Measurements from ENCODE around the gene TBC1D2B.

DNA sequence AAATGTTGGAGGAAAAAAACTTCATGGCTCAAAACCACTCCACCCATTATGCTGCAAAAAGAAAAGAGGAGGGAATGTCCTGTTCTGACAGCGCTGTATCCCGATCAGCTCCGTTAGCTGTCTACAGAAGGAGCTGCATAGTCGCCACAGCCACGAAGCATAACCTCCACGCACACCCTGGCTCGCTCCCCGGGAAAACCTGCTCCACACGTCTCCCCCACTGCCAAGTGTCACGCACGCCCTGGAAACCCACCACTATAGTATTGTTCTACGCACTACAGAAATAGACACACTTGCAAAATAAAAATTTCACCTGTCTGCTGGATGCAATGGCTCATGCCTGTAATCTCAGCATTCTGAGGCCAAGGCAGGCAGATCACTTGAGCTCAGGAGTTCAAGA is 55.8 kb downstream of the TBC1D2B start:
- TF ChIP-seq, protein P1, sequence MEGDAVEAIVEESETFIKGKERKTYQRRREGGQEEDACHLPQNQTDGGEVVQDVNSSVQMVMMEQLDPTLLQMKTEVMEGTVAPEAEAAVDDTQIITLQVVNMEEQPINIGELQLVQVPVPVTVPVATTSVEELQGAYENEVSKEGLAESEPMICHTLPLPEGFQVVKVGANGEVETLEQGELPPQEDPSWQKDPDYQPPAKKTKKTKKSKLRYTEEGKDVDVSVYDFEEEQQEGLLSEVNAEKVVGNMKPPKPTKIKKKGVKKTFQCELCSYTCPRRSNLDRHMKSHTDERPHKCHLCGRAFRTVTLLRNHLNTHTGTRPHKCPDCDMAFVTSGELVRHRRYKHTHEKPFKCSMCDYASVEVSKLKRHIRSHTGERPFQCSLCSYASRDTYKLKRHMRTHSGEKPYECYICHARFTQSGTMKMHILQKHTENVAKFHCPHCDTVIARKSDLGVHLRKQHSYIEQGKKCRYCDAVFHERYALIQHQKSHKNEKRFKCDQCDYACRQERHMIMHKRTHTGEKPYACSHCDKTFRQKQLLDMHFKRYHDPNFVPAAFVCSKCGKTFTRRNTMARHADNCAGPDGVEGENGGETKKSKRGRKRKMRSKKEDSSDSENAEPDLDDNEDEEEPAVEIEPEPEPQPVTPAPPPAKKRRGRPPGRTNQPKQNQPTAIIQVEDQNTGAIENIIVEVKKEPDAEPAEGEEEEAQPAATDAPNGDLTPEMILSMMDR (IDR thresholded peaks at IDR 0.05; ENCODE audit: low read depth, low read length, missing input control), result no peak
- TF ChIP-seq FOXA1 (IDR thresholded peaks at IDR 0.05) (no peak), JUND (IDR thresholded peaks at IDR 0.05) (no peak), FOXA2 (IDR thresholded peaks at IDR 0.05) (no peak), NR2F2 (IDR thresholded peaks at IDR 0.05) (no peak), EGR1 (IDR thresholded peaks at IDR 0.05; ENCODE audit: low read depth in 2 of 2) (no peak), RAD21 (IDR thresholded peaks at IDR 0.05) (no peak), TAF1 (conservative IDR thresholded peaks at IDR 0.05) (no peak), MAX (IDR thresholded peaks at IDR 0.05) (no peak), YY1 (IDR thresholded peaks at IDR 0.05) (no peak), RXRA (IDR thresholded peaks at IDR 0.05) (no peak), SP1 (IDR thresholded peaks at IDR 0.05) (no peak)
- TF ChIP-seq, protein P2, sequence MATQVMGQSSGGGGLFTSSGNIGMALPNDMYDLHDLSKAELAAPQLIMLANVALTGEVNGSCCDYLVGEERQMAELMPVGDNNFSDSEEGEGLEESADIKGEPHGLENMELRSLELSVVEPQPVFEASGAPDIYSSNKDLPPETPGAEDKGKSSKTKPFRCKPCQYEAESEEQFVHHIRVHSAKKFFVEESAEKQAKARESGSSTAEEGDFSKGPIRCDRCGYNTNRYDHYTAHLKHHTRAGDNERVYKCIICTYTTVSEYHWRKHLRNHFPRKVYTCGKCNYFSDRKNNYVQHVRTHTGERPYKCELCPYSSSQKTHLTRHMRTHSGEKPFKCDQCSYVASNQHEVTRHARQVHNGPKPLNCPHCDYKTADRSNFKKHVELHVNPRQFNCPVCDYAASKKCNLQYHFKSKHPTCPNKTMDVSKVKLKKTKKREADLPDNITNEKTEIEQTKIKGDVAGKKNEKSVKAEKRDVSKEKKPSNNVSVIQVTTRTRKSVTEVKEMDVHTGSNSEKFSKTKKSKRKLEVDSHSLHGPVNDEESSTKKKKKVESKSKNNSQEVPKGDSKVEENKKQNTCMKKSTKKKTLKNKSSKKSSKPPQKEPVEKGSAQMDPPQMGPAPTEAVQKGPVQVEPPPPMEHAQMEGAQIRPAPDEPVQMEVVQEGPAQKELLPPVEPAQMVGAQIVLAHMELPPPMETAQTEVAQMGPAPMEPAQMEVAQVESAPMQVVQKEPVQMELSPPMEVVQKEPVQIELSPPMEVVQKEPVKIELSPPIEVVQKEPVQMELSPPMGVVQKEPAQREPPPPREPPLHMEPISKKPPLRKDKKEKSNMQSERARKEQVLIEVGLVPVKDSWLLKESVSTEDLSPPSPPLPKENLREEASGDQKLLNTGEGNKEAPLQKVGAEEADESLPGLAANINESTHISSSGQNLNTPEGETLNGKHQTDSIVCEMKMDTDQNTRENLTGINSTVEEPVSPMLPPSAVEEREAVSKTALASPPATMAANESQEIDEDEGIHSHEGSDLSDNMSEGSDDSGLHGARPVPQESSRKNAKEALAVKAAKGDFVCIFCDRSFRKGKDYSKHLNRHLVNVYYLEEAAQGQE (IDR thresholded peaks at IDR 0.05), result no peak

All from liver (tissue), 3 donors.